ENCODE data around the gene DIPK1B.
A peak's percentile ranks its signal among the peaks of the same experiment; 100 is the strongest.

The DIPK1B gene

GRCh38 chr9:136664000-136664915 is 48.1 kb upstream of the DIPK1B start (continued):
- TF ChIP-seq ZNF16 (tag by site-specific recombination; IDR thresholded peaks at IDR 0.05; ENCODE audit: low read depth) = no peak

DNA sequence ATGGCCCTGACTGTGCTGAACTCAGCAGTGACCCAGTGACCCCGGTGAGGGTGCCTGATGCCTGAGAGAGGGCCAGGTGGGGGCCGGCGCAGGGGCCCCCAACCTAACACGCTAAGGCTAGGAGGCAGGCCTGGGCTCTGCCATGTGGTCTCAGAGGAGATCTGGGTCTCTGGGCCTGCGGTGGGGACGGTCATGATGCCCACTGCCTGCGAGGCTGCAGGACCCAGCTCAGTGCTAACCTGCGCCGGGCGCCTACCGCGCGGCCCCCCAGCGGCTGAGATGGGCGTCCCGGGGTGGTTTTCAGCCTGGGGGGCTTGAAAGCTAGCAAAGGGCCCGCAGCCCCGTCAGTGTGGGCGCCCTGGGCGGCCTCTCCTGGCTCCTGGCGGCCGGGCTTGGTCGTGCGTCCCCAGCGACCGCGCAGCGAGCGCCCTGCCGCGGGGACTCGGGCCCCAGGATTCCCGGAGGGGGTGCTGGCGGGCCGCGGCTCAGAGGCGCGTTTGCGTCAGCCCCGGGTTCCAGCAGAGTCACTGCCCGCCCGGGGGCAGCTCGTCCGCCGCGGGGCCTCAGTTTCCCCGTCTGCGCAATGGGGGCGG is 47.2 kb upstream of the DIPK1B start:
- CTCF ChIA-PET = interaction anchor here (0.7 to 1.3 kb wide), 3 partner anchors 15 to 181 kb away, joined by 4 to 9 read pairs (median 4); no protein-coding TSS in a partner anchor
- H3K36me3 ChIP-seq (ENCODE audit: control insufficient read depth in 2 of 2, insufficient read depth in 1 of 2, low read length in 2 of 2) = no peaks in the 10 kb centered on the region
- POLR2A ChIA-PET = no interaction called here
- no peaks in the 10 kb centered on the region for H3K4me1 ChIP-seq (ENCODE audit: control insufficient read depth, insufficient read depth, low read length)
- no peaks in the 10 kb centered on the region for H3K9me3 ChIP-seq (ENCODE audit: control insufficient read depth, insufficient read depth, low read depth, low read length)
- no peak overlapping the region; the same call in 1 of the 2 replicates for H3K27ac ChIP-seq (ENCODE audit: extremely low read depth, low read depth, low read length)
- H3K4me3 ChIP-seq (ENCODE audit: low read depth, low read length) = peak overlapping the region; percentile 19
- TF ChIP-seq ZFP37 (tag by site-specific recombination; IDR thresholded peaks at IDR 0.05) (no peak), ZNF157 (tag by site-specific recombination; IDR thresholded peaks at IDR 0.05) (no peak), SP2 (tag by site-specific recombination; IDR thresholded peaks at IDR 0.05) (no peak), ZNF488 (tag by site-specific recombination; IDR thresholded peaks at IDR 0.05) (no peak), ZNF548 (tag by site-specific recombination; IDR thresholded peaks at IDR 0.05) (no peak), SCRT2 (tag by site-specific recombination; IDR thresholded peaks at IDR 0.05) (no peak), ZNF274 (IDR thresholded peaks at IDR 0.05; ENCODE audit: low read length) (no peak), ZNF274 (tag by site-specific recombination; IDR thresholded peaks at IDR 0.05; ENCODE audit: borderline replicate concordance) (no peak), ZNF610 (tag by site-specific recombination; IDR thresholded peaks at IDR 0.05; ENCODE audit: borderline replicate concordance) (no peak), ZBTB17 (tag by site-specific recombination; IDR thresholded peaks at IDR 0.05) (no peak), ZNF10 (tag by site-specific recombination; IDR thresholded peaks at IDR 0.05) (no peak), ZNF341 (tag by site-specific recombination; IDR thresholded peaks at IDR 0.05; ENCODE audit: low read depth) (no peak), ZNF324 (tag by site-specific recombination; IDR thresholded peaks at IDR 0.05) (no peak), PRDM6 (tag by site-specific recombination; IDR thresholded peaks at IDR 0.05) (no peak), ZNF600 (tag by site-specific recombination; IDR thresholded peaks at IDR 0.05) (no peak), ZNF114 (tag by site-specific recombination; IDR thresholded peaks at IDR 0.05) (no peak), BCL11B (tag by site-specific recombination; IDR thresholded peaks at IDR 0.05; ENCODE audit: low read depth) (no peak), ZNF677 (tag by site-specific recombination; IDR thresholded peaks at IDR 0.05) (no peak), ZNF549 (tag by site-specific recombination; IDR thresholded peaks at IDR 0.05) (no peak), KLF10 (tag by site-specific recombination; IDR thresholded peaks at IDR 0.05) (peak; percentile 42; the same call in 1 of the 2 replicates), ZNF623 (tag by site-specific recombination; IDR thresholded peaks at IDR 0.05) (no peak), ZBTB8A (tag by site-specific recombination; IDR thresholded peaks at IDR 0.05) (peak; percentile 52), ZNF133 (tag by site-specific recombination; IDR thresholded peaks at IDR 0.05) (no peak)
- TF ChIP-seq, protein P1, sequence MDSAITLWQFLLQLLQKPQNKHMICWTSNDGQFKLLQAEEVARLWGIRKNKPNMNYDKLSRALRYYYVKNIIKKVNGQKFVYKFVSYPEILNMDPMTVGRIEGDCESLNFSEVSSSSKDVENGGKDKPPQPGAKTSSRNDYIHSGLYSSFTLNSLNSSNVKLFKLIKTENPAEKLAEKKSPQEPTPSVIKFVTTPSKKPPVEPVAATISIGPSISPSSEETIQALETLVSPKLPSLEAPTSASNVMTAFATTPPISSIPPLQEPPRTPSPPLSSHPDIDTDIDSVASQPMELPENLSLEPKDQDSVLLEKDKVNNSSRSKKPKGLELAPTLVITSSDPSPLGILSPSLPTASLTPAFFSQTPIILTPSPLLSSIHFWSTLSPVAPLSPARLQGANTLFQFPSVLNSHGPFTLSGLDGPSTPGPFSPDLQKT (IDR thresholded peaks at IDR 0.05; ENCODE audit: borderline replicate concordance, low read depth, low read length) = no peak
- TF ChIP-seq, protein P2, sequence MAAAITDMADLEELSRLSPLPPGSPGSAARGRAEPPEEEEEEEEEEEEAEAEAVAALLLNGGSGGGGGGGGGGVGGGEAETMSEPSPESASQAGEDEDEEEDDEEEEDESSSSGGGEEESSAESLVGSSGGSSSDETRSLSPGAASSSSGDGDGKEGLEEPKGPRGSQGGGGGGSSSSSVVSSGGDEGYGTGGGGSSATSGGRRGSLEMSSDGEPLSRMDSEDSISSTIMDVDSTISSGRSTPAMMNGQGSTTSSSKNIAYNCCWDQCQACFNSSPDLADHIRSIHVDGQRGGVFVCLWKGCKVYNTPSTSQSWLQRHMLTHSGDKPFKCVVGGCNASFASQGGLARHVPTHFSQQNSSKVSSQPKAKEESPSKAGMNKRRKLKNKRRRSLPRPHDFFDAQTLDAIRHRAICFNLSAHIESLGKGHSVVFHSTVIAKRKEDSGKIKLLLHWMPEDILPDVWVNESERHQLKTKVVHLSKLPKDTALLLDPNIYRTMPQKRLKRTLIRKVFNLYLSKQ (tag by site-specific recombination; IDR thresholded peaks at IDR 0.05; ENCODE audit: borderline replicate concordance) = no peak
- TF ChIP-seq, protein P3, sequence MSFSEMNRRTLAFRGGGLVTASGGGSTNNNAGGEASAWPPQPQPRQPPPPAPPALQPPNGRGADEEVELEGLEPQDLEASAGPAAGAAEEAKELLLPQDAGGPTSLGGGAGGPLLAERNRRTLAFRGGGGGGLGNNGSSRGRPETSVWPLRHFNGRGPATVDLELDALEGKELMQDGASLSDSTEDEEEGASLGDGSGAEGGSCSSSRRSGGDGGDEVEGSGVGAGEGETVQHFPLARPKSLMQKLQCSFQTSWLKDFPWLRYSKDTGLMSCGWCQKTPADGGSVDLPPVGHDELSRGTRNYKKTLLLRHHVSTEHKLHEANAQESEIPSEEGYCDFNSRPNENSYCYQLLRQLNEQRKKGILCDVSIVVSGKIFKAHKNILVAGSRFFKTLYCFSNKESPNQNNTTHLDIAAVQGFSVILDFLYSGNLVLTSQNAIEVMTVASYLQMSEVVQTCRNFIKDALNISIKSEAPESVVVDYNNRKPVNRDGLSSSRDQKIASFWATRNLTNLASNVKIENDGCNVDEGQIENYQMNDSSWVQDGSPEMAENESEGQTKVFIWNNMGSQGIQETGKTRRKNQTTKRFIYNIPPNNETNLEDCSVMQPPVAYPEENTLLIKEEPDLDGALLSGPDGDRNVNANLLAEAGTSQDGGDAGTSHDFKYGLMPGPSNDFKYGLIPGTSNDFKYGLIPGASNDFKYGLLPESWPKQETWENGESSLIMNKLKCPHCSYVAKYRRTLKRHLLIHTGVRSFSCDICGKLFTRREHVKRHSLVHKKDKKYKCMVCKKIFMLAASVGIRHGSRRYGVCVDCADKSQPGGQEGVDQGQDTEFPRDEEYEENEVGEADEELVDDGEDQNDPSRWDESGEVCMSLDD (tag by site-specific recombination; IDR thresholded peaks at IDR 0.05) = no peak
- TF ChIP-seq, protein P4, sequence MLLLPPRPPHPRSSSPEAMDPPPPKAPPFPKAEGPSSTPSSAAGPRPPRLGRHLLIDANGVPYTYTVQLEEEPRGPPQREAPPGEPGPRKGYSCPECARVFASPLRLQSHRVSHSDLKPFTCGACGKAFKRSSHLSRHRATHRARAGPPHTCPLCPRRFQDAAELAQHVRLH (tag by site-specific recombination; IDR thresholded peaks at IDR 0.05) = no peak

Measured in HEK293 (cell line).